22Rv1 (cell line): ENCODE data around the gene DMC1.
"Not testable (repeated sequence)": the region's sequence is repeated elsewhere in the genome, so short reads cannot be mapped to it uniquely, and the experiment has no call there.

Experiments used
- H3K27ac ChIP-seq: fragments of 450-650 bp; 2 replicates; pipeline ENCODE4 v1.5.1; 2017
- CTCF ChIP-seq: fragments of 450-650 bp; IDR thresholded peaks from 2 replicates; pipeline ENCODE4 v1.5.1; 2017; ENCODE audit warnings: mild to moderate bottlenecking
- ZFX ChIP-seq: fragments of 450-650 bp; IDR thresholded peaks from 2 replicates; pipeline ENCODE4 v1.6.1; 2017; ENCODE audit warnings: antibody characterized with exemption, borderline replicate concordance

Gene DMC1

DNA sequence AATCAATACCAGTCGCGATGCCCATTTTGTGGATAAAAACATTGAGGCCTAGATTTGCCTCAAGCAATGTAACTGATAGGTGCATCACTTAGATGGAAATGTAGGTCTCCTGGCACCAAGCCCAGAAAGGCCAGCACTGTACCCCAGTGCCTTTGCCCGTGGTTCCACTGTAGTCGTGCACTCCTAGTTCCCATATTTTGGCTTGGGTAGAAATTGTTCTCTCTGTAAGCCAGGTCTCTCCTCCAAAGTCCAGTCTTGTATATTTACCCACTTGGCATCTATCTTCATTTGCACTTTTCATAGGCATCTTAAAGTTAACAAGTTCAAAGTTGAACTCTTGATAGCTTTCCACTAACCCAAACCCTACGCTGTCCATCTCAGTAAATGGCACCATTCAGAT, 41.6 kb upstream of the DMC1 start:
- no peak for TF ChIP-seq CTCF
- TF ChIP-seq ZFX, result no peak
- H3K27ac ChIP-seq, result no peak overlapping the region

- H3K27ac ChIP-seq, result no peak overlapping the region
- TF ChIP-seq CTCF (no peak), ZFX (no peak)
Measured at GRCh38 chr22:38610234-38610633, 40.3 kb upstream of the DMC1 start.

- H3K27ac ChIP-seq, result no peak overlapping the region
- TF ChIP-seq ZFX (no peak), CTCF (no peak)
Measured at GRCh38 chr22:38608992-38609750, 39.2 kb upstream of the DMC1 start.

DNA sequence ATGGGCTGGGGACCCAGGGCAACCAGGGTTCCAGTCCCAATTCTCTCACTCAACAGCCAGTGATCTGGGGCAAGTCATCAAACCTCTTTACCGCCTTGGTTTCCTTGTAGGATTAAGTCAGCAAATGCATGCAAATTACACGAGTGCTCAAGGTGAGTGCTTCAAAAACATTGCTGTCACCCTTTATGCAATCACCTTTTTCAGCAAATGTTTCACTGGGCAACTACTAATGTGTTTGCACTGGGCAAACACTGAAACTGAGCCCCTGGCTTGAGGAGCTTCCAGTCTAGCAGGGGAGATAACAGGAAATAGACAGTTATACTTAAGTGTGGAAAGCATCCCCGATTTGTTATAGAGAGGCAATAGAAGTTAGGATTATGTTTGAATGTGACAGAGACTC, 37.7 kb upstream of the DMC1 start:
- TF ChIP-seq CTCF, result no peak
- TF ChIP-seq ZFX, result no peak
- H3K27ac ChIP-seq, result no peak overlapping the region

DNA sequence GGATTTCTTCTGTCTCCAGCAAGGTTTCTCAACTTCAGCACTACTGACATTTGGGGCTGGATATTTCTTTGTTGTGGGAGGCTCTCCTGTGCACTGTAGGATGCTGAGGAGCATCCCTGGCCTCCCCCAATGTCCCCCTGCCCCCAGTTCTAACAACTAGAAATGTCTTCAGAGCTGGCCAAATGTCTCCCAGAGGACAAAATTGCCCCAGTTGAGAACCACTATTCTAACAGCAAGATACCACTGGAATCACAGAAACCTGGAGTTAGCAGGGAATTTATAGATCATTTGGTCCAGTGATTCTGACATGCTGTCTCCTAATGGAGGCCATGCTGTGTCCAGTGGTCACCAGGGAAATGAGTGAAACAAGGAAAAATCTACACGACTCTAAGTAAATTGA, 32.2 kb upstream of the DMC1 start:
- TF ChIP-seq ZFX (no peak), CTCF (no peak)
- no peak overlapping the region for H3K27ac ChIP-seq

- no peak overlapping the region for H3K27ac ChIP-seq
- TF ChIP-seq ZFX (no peak), CTCF (no peak)
Measured at GRCh38 chr22:38601221-38601764, 31.3 kb upstream of the DMC1 start.

DNA sequence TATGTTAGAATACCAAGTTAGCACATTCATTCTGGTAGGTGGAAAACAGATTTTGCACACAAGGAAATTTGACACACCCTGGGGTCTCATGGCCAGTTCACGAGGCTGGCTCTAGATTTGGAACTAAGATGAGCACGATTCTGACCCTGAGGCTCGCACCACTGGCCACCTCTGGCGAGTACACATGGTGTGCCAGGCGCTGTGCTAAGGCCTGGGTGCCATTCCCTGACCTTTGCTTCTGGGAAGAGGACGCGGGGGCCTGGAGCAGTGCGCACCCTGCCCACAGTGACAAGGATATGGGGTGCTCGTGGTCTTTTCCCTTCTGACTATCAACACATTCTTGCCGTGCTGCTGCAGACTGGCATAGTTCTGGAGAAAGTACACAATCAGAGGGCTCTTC, 29.5 kb upstream of the DMC1 start:
- no peak for TF ChIP-seq ZFX
- TF ChIP-seq CTCF, result no peak
- H3K27ac ChIP-seq, result no peak overlapping the region

DNA sequence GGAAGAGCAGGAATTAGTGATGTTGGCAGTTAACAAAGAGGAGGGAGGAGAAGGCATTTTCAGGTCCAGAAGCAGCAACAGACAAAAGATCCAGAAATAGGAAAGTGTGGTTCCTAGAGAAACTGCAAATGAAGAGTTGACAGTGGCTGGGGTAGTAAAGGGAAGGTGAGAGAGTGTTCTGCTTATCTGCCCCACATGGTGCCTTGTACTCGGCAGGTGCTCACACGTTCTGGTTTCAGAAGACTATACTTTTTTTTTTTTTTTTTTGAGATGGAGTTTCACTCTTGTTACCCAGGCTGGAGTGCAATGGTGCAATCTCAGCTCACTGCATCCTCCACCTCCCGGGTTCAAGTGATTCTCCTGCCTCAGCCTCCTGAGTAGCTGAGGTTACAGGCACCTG, 12.9 kb upstream of the DMC1 start:
- H3K27ac ChIP-seq, result not testable (repeated sequence)
